Smooth muscle cell (in vitro differentiated cells): Measurements from ENCODE around the gene RELL1. TPM values are rescaled to one million over a fixed set of nuclear protein-coding genes. Genes with fewer than 3 reads are reported as not detected.

Experiments used
- DNase-seq: peaks from one replicate; lab custom pipeline; 2025; ENCODE audit not compliant: unreplicated experiment; lab: John Stamatoyannopoulos, UW
- H2AFZ ChIP-seq: fragments of 200-600 bp; sonication (generic); 2 replicates; pipeline ENCODE4 v1.6.0; 2016; ENCODE audit warnings: antibody characterized with exemption, low read depth, mild to moderate bottlenecking
- H3F3A ChIP-seq: fragments of 200-600 bp; sonication (generic); 2 replicates; pipeline ENCODE4 v1.6.0; 2017; ENCODE audit warnings: antibody characterized with exemption, low read depth
- H3K27ac ChIP-seq: fragments of 200-600 bp; sonication (generic); 2 replicates; pipeline ENCODE4 v1.5.1; 2016; ENCODE audit warnings: low read depth, mild to moderate bottlenecking
- H3K27me3 ChIP-seq: fragments of 200-600 bp; sonication (generic); 2 replicates; pipeline ENCODE4 v1.6.1; 2016; ENCODE audit warnings: low read depth, mild to moderate bottlenecking
- H3K36me3 ChIP-seq: fragments of 200-600 bp; sonication (generic); 2 replicates; pipeline ENCODE4 v1.5.1; 2016; ENCODE audit warnings: low read depth
- H3K4me1 ChIP-seq: fragments of 200-600 bp; sonication (generic); 2 replicates; pipeline ENCODE4 v1.5.1; 2016; ENCODE audit warnings: low read depth
- H3K4me2 ChIP-seq: fragments of 200-600 bp; sonication (generic); 2 replicates; pipeline ENCODE4 v1.6.0; 2016; ENCODE audit warnings: mild to moderate bottlenecking
- H3K4me3 ChIP-seq: fragments of 200-600 bp; sonication (generic); 2 replicates; pipeline ENCODE4 v1.5.1; 2016; ENCODE audit warnings: mild to moderate bottlenecking
- H3K79me2 ChIP-seq: fragments of 200-600 bp; sonication (generic); 2 replicates; pipeline ENCODE4 v1.6.0; 2016; ENCODE audit warnings: low read depth, mild to moderate bottlenecking
- H3K9ac ChIP-seq: fragments of 200-600 bp; sonication (generic); 2 replicates; pipeline ENCODE4 v1.6.0; 2016; ENCODE audit warnings: low read depth
- H3K9me3 ChIP-seq: fragments of 200-600 bp; sonication (generic); replicated peaks from 2 replicates; pipeline ENCODE4 v1.5.1; 2016; ENCODE audit warnings: low read depth
- H4K20me1 ChIP-seq: fragments of 200-600 bp; sonication (generic); 2 replicates; pipeline ENCODE4 v1.6.0; 2016; ENCODE audit warnings: low read depth
- WGBS: methylation state at CpG from one replicate; pipeline ENCODE4 v1.1.7; 2016; ENCODE audit warnings: low lambda C conversion rate; 5-methylcytosine and 5-hydroxymethylcytosine counted together
- polyA plus RNA-seq: library from polyadenylated mRNA; unstranded; fragments of >200 nt; fragmentation: Nextera tagmentation; extraction: Ambion mirVana; gene quantifications from 2 replicates; pipeline ENCODE4 v1.2.1, GENCODE V29; 2016
- total RNA-seq: library from RNA; depleted of rRNA; stranded (reverse); fragments of >200 nt; gene quantifications from 2 replicates; pipeline ENCODE4 v1.2.3, GENCODE V29; 2014
- TF ChIP-seq, protein P1 (sequence below): fragments of 200-600 bp; sonication (generic); IDR thresholded peaks from 2 replicates; pipeline ENCODE4 v1.5.1; 2017; ENCODE audit warnings: borderline replicate concordance, mild to moderate bottlenecking, antibody characterized with exemption; ENCODE audit not compliant: insufficient read depth, poor library complexity, severe bottlenecking

RELL1 gene
- total and polyA plus RNA-seq, 2 experiments from 2014 or later: 3.5 to 36.3 TPM

GRCh38 chr4:37659696-37660095 lies 26.5 kb downstream of the RELL1 start:
- Histone ChIP-seq H3K9me3 (peaks cover 4% of the 10 kb centered on the region), H3K79me2 (peaks cover 46% of the 10 kb centered on the region), H3K36me3 (no peaks in the 10 kb centered on the region), H3K27me3 (no peaks in the 10 kb centered on the region), H3K9ac (no peak overlapping the region), H3F3A (peaks cover 14% of the 10 kb centered on the region), H3K4me2 (peak overlapping the region; percentile 43), H3K4me1 (peaks cover 25% of the 10 kb centered on the region), H3K4me3 (no peak overlapping the region), H4K20me1 (peaks cover 13% of the 10 kb centered on the region), H2AFZ (no peak overlapping the region), H3K27ac (no peak overlapping the region)
- DNase-seq: no peak
- 44% methylated on average over 3 of the region's 3 CpGs for WGBS
- TF ChIP-seq, protein P1, sequence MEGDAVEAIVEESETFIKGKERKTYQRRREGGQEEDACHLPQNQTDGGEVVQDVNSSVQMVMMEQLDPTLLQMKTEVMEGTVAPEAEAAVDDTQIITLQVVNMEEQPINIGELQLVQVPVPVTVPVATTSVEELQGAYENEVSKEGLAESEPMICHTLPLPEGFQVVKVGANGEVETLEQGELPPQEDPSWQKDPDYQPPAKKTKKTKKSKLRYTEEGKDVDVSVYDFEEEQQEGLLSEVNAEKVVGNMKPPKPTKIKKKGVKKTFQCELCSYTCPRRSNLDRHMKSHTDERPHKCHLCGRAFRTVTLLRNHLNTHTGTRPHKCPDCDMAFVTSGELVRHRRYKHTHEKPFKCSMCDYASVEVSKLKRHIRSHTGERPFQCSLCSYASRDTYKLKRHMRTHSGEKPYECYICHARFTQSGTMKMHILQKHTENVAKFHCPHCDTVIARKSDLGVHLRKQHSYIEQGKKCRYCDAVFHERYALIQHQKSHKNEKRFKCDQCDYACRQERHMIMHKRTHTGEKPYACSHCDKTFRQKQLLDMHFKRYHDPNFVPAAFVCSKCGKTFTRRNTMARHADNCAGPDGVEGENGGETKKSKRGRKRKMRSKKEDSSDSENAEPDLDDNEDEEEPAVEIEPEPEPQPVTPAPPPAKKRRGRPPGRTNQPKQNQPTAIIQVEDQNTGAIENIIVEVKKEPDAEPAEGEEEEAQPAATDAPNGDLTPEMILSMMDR: no peak

DNA sequence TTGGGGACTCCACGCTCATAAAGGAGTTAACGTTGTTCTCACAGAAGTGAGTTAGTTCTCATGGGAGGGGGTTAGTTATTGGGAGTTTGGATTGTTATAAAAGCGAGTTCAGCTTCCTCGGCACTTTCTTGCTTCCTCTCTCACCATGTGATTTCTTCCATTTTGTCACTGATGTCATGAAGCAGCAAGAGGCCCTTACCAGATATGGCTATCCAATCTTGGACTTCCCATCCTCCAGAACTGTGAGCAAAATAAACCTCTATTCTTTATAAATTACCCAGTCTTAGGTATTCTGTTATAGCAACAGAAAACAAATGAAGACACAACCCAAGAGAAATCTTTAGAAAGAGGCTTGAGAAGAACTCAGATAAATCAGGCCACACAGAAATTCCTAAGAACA lies 29.5 kb downstream of the RELL1 start:
- Histone ChIP-seq H3K4me1 (peaks cover 5% of the 10 kb centered on the region), H3K36me3 (no peaks in the 10 kb centered on the region), H3K9ac (no peak overlapping the region), H3K9me3 (peaks cover 4% of the 10 kb centered on the region), H3K4me2 (no peak overlapping the region), H3K4me3 (no peak overlapping the region), H2AFZ (no peak overlapping the region), H3F3A (peaks cover 2% of the 10 kb centered on the region), H3K27ac (no peak overlapping the region), H3K27me3 (no peaks in the 10 kb centered on the region), H3K79me2 (peaks cover 54% of the 10 kb centered on the region), H4K20me1 (peaks cover 9% of the 10 kb centered on the region)
- 98% methylated on average over 4 of the region's 4 CpGs for WGBS
- TF ChIP-seq, protein P1: no peak
- no peak for DNase-seq

DNA sequence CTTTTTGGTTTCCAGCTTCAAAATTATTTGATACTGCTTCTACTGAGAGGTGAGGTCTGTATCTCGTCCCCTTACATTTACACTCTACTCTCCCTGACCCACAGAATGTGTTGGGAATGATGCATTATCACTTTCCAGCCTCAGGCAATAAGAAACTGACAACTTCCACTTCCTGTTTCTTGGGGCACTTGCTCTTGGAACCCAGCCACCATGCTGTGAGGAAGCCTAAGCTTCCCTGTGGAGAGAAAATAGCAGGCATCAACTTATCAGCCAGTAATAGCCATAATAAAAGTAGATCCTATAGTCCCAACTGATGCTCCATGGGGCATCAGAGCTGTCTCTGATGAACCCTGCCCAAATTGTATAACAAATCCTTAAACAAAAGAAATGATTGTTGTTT lies 32.6 kb downstream of the RELL1 start:
- TF ChIP-seq, protein P1: no peak
- no peaks in the 10 kb centered on the region for H4K20me1 ChIP-seq
- H3K79me2 ChIP-seq: peaks cover 39% of the 10 kb centered on the region
- H3K4me2 ChIP-seq: no peak overlapping the region
- H3F3A ChIP-seq: no peaks in the 10 kb centered on the region
- H3K36me3 ChIP-seq: no peaks in the 10 kb centered on the region
- H3K27ac ChIP-seq: no peak overlapping the region
- no peak overlapping the region for H3K4me3 ChIP-seq
- no peaks in the 10 kb centered on the region for H3K27me3 ChIP-seq
- peaks cover 4% of the 10 kb centered on the region for H3K9me3 ChIP-seq
- no peak overlapping the region for H2AFZ ChIP-seq
- H3K4me1 ChIP-seq: no peaks in the 10 kb centered on the region
- H3K9ac ChIP-seq: no peak overlapping the region
- DNase-seq: no peak
- WGBS: 96% methylated on average over 1 of the region's 1 CpG

GRCh38 chr4:37652747-37653527 lies 33.2 kb downstream of the RELL1 start:
- Histone ChIP-seq H3K27me3 (no peaks in the 10 kb centered on the region), H3K4me3 (no peak overlapping the region), H3K4me2 (no peak overlapping the region), H3K9ac (no peak overlapping the region), H3K4me1 (no peaks in the 10 kb centered on the region), H3F3A (no peaks in the 10 kb centered on the region), H3K9me3 (peaks cover 4% of the 10 kb centered on the region), H3K27ac (no peak overlapping the region), H3K79me2 (peaks cover 32% of the 10 kb centered on the region), H2AFZ (no peak overlapping the region), H4K20me1 (peaks cover 1% of the 10 kb centered on the region), H3K36me3 (no peaks in the 10 kb centered on the region)
- DNase-seq: no peak
- WGBS: 81% methylated on average over 4 of the region's 4 CpGs
- TF ChIP-seq, protein P1: no peak
